HG03066 (cell line): Measurements from ENCODE around the gene GSTCD.

ENCODE experiments used
- ATAC-seq: cut with Tn5 transposase; IDR thresholded peaks from one replicate; pipeline ENCODE4 v1.9.1; 2021; ENCODE audit warnings: low read depth; ENCODE audit not compliant: unreplicated experiment

GSTCD gene

DNA sequence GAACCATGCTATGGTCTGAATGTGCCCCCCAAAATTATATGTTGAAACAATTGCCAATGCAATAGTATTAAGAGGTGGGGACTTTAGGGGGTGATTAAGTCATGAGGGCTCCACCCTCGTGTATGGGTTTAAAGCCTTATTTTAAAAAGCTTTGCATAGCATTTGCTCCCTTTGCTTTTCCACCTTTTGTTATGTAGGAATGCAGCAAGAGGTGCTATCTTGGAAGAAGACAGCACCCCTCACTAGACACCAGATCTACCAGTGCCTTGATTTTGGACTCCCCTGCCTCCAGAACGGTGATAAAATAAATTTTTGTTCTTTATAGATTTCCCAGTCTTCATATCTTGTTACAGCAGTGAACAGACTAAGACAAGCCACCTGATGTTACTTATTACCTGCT, 163.4 kb downstream of the GSTCD start:
- no peak for ATAC-seq

DNA sequence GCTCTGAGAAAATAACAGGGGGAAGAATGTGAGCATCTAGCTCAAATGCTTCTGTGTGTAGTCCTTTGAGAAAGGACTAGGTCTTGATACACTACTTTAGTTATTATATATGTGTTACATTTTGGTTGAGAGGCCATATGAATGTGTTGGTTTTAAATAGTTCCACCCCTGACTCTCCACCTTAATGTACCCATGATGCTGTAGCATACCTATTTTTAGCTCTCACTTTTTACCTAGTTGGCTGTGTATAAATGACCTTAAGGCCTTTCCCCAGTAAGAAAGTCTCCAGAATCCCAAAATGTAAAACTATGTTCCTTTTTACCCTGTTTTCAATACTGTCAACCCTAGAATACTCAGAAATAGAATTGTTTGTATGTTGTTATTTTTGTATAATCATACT, 166.6 kb downstream of the GSTCD start:
- no peak for ATAC-seq

DNA sequence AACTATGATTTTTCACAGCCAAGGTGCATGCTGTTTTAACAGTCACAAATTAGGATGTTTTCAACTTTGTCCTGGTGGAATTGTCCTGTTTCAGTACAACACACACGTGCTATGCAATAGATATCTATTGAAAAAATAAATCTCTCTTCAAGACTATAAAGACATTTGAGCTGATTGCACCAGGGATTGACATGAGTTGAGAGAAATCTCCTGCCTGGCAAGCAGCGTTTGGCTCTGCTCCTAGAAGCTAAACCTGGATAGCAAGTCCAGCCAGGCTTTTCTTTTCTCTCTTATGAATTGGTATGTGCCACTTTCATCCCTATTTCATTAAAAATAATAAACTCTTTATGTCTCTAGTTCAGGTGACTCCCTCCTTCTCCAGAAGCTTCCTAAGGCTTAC, 170.1 kb downstream of the GSTCD start:
- no peak for ATAC-seq

DNA sequence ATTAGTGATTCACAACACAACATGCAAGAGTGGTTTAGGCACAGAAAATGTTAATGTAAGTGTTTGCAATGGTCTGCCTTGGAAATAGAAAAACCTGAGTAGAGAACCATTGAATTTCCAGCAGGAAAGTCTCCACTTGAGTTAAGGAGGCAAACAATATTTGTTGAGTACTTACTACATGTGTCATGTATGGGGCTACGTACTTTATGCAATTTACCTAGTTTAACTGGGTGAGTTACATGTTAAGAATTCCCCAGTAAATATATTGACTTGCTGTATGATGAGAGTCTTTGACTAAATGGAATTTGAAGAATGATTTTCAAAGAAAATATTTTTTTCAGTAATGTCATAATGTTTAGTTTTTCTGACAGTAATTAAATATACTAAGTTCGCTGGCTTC, 178.9 kb downstream of the GSTCD start:
- no peak for ATAC-seq

DNA sequence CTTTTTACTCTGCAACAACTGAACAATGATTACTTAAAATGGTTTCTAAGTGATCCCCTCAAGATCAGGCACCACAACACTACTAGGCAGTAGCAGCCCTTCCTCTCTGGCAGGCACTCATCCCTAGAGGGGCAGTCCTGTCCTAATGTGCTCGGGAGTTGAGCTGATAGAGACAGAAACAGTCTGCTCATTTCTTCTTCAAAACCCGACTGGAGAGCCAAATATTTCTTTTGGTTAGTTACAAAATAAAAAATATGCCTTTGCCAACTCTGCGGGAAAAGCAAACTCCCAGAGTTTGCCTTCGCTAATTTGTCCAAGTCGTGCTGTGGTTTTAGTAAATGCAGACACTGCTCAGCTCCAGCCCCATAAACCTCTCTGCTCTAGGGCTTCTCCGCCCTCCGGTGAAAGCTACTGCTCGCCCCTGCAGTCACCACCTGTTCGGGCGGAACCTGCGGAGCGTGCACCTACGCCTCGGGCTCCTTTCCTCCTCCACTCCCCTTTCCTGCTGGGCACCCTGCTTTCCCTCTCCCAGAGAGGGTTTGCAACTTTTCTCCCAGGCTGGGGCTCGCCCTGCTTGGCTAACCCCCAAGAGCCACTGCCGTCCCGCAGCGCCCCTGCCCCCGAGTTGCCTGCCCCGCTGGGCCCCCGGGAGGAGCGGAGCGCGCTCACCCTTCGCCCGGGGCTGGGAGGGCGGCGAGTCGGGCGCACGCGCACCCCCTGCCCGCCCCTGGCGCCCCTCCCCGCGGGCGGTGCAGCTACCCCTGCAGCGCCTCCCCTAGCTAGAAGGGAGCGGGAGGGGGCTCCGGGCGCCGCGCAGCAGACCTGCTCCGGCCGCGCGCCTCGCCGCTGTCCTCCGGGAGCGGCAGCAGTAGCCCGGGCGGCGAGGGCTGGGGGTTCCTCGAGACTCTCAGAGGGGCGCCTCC, 186.3 kb downstream of the GSTCD start, which contains the start of gene NPNT:
Gene NPNT (plus strand): TSS at position 812 of the 923 bp plus-strand sequence. CDS start 182 bp downstream, outside the sequence.
- no peak for ATAC-seq

DNA sequence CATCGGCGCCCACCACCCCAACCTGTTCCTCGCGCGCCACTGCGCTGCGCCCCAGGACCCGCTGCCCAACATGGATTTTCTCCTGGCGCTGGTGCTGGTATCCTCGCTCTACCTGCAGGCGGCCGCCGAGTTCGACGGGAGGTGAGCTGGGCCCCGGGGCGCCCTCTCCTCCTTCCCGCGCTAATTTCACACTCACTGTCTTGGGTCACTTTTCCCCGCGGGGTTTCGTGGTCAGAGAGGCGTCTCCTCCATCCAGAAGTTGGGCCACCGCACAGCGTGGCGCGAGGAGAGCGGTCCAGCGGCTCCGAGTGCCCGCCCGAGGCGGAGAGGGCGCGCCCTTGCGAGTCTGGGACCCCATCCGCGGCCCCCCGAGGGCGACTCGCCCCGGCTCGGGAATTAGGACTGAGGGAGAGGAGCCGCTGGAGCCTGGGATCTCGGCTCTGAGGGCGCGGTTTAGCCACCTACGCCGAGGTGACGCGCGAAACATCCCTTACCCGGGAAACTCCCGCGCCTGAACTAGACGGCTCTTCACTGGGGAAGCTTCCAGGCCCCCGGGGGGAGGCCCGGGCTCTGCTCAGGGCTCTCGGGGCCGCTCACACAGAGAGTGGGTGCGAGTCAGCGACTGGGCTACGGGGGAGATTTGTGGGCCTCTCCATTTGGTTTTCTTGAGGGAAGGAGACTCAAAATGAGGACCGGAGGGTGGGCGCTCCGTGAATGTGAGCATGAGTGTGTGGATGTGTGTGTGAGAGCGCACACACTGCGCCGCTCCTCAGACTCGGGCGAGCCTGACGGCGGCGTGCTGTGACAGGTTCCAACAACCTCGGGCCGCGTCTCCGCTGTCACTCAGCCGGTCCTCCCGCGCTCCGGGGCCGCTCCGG, 187.2 kb downstream of the GSTCD start:
- ATAC-seq: no peak

DNA sequence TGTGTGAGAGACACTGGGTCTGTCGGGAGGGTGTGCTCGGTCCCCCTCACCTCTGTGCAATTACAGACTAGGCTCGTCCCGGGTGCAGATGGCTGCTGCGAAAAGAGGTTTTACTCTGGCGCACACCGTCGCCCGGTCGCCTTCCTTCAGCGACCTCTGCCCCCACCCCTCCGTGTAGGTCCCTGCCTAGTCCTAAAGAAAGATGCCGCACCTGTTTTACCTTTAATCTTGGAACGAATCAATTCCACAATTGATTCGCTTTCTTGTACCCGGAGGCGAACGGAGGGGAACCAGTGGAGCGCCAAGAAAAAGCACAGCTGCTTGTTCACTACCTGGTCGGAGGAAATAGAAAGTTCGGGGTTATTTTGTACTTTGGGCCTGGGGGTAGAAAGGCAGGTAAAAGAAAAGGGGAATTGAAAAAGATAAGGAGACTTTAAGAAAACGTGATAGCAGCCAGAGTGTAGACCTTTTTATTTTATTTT, 187.9 kb downstream of the GSTCD start:
- ATAC-seq: no peak
